Jurkat, Clone E6-1 (cell line): ENCODE data around the gene LRP5.
"Not testable (repeated sequence)": the region's sequence is repeated elsewhere in the genome, so short reads cannot be mapped to it uniquely, and the experiment has no call there.

Experiments used
- DNase-seq: peaks from one replicate; pipeline ENCODE4 v3.0.0-alpha.2; 2011; ENCODE audit warnings: low read depth, low spot score
- H3K4me3 ChIP-seq: 2 replicates; pipeline ENCODE4 v1.5.1; 2011; ENCODE audit warnings: mild to moderate bottlenecking, low read length, control low read depth, moderate library complexity

The LRP5 gene

GRCh38 chr11:68442433-68442832, 130.0 kb downstream of the LRP5 start:
- DNase-seq = no peak
- no peak overlapping the region for H3K4me3 ChIP-seq

- DNase-seq = no peak
- H3K4me3 ChIP-seq = no peak overlapping the region
Observed at GRCh38 chr11:68444566-68444965, 132.2 kb downstream of the LRP5 start.

DNA sequence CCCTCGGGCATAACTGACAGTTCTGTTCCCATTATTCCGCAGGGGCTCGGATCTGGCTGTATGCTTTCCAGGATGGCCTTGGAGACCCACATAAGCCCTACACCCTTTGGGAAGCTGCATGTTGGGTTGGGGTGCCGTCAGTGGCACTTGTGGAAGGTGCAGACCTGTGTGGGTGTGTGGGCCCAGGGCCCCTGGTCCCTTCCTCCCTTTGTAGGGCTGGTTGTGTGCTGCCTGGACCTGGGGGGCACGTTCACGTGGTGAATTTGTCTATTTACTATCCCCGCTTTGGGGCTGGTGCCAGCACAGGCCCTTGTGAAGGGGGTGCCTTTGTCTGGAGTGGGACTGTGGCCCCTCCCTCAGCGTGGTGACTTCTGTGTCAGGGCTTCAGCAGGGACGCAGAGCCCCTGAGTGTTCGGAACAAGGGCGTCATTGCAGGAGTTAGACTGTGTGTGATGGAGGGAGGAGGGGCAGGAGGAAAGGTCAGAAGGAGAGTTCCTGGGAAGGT, 133.2 kb downstream of the LRP5 start:
- no peak overlapping the region for H3K4me3 ChIP-seq
- no peak for DNase-seq

GRCh38 chr11:68446046-68446725, 133.8 kb downstream of the LRP5 start:
- DNase-seq = no peak

DNA sequence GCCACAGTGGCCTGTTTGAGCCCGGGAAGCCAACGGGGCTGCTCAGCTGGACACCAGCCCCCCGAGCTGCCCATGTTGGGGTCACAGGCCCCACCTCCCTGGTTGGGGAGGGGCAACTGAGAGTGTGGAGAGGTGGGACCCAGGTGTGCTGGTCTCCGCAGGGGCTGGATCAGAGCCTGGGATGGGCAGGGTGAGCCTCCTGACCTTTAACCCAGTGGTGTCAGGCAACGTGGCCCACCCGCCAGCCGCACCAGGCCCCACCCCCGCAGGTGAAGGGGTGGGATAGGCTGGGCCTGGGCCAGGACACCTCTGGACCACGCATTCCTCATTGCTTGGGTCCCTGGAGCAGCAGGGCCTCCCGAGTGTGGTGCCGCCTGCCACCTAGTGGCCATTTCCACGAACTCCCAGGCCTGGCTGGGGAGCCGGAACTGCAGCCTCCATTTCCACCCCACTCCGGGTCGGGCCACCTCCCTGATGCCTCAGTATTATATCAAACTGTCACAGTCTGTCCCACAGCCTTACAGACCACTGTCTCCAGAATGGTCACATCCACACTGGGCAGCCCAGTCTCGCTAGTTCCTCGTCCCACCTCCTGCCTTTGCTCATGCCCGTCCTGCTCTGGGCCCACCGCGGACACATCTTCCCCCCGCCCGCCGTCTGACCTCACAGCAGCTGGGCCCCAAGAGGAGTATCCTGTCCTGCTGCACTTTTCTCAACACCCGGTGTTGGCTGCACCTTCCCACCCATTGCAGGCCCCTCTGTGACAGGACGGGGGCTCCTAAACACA, 134.8 kb downstream of the LRP5 start:
- no peak overlapping the region for H3K4me3 ChIP-seq
- peak; percentile 41 for DNase-seq

More at GRCh38 chr11:68446046-68446725, 133.8 kb downstream of the LRP5 start:
- H3K4me3 ChIP-seq = no peak overlapping the region

DNA sequence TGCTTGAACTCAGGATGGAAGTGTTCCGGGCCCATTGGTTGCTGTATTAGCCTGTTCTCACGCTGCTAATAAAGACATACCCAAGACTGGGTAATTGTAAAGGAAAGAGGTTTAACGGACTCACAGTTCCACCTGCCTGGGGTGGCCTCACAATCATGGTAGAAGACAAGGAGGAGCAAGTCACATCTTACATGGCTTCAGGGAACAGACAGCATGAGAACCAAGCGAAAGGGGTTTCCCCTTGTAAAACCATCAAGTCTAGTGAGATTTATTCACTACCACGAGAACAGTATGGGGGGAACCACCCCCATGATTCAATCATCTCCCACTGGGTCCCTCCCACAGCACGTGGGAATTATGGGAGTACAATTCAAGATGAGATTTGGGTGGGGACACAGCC, 135.5 kb downstream of the LRP5 start:
- H3K4me3 ChIP-seq, DNase-seq: not testable (repeated sequence)

- DNase-seq = no peak
- no peak overlapping the region for H3K4me3 ChIP-seq
Observed at GRCh38 chr11:68448604-68449011, 136.2 kb downstream of the LRP5 start.

DNA sequence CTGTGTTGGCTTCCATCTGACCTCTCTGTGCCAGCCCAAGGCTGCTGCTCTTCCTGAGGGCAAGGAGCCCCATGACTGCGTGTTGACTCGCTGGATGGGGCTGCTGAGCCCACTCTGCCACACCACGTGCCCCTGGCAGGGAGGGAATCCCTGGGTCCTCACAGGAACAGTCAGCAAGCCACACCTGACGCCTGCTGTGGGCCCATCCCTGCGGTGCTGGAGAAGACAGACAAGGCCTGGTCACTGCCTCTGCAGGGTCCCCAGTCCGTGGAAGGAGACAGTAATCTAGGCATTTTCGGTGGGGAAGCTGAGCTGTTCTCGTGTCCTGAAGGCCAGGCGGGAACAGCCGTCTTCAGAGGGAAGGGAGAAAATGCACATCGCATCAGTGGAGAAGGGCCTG, 137.6 kb downstream of the LRP5 start:
- DNase-seq = no peak

GRCh38 chr11:68450711-68451110, 138.3 kb downstream of the LRP5 start:
- no peak for DNase-seq
- H3K4me3 ChIP-seq = no peak overlapping the region

More for the DNA sequence above, 137.6 kb downstream of the LRP5 start:
- H3K4me3 ChIP-seq = no peak overlapping the region

DNA sequence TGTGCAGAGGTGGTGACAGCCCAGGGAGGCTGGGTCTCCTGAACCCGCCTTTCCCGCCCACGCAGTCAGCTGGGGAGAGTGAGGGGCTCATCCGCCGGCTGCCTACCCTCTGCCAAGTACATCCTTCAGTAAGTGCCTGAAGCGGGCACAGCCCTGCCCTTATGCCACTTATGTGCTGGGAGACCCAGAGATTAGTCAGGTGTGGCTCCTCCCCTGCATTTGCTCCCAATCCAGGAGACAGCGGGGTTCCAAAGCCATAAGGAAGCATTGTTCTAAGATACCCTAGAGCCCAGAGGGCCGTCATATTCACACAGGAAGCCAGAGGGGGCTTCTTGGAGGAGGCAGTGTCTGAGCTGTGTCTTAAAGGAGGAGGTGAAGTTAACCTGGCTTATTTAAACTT, 142.4 kb downstream of the LRP5 start:
- no peak for DNase-seq
- no peak overlapping the region for H3K4me3 ChIP-seq

DNA sequence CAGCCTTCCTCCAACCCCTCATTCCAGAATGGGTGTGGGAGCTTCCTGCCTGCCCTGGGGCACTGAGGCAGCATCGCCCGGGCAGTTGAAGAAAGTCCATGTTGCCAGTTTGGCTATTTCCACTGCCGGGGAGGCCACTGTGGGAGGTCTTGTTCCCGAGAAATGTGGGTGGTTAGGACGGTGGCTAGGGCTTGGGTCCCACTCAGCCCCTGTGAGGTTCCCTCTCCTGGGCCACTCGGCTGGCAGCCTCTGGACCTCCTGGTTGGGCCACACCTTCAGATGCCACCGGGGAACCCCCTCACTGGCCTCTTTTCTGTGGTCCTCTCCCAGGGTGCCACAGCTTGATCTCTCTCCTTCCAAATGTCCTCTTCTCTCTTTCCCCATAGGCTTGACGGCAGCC, 143.1 kb downstream of the LRP5 start:
- DNase-seq = no peak
- no peak overlapping the region for H3K4me3 ChIP-seq

DNA sequence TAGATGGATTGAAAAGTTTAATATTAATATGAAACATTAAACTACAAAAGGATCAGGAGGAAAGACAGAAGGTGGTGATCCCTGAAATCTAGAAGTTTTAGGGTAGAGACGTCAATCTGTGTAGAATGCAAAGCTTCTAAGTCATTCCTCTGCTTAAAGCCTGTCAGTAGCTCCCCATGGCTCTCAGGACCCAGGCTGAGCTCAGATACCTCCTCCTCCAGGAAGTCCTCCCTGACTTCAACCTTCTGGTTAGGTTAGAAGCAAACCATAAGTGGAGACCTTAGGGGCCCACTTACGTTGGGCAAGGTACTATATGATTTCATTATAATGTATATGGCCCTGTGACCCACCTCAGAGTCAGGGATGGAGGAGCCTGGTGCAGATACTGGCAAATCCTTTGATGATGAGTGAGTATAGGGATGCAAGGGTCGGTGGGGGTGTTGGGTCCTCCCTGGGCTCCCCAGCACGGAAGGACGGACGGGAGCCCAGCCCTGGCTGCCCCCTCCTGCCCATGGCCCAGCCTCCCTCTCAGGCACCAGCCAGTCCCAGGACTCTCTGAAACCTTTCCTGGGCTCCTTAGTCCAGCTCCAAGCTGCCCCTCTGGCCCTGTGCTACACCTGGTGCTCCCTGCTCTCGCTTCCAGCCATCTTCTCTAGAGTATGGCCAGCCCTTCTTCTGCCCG, 145.0 kb downstream of the LRP5 start:
- H3K4me3 ChIP-seq = no peak overlapping the region
- no peak for DNase-seq

GRCh38 chr11:68457898-68458249, 145.5 kb downstream of the LRP5 start:
- no peak overlapping the region for H3K4me3 ChIP-seq
- DNase-seq = no peak

DNA sequence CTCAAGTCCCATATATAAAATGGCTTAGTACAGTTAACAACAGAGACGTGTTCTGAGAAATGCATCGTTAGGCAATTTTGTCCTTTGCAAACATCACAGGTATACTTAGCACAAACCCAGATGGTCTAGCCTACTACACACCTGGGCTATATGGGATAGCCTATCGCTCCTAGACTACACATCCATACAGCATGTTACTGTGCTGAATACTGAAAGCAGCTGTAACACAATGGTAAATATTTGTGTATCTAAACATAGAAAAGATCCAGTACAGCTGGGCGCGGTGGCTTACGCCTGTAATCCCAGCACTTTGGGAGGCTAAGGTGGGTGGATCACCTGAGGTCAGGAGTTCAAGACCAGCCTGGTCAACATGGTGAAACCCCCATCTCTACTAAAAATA, 145.9 kb downstream of the LRP5 start:
- DNase-seq = not testable (repeated sequence)

DNA sequence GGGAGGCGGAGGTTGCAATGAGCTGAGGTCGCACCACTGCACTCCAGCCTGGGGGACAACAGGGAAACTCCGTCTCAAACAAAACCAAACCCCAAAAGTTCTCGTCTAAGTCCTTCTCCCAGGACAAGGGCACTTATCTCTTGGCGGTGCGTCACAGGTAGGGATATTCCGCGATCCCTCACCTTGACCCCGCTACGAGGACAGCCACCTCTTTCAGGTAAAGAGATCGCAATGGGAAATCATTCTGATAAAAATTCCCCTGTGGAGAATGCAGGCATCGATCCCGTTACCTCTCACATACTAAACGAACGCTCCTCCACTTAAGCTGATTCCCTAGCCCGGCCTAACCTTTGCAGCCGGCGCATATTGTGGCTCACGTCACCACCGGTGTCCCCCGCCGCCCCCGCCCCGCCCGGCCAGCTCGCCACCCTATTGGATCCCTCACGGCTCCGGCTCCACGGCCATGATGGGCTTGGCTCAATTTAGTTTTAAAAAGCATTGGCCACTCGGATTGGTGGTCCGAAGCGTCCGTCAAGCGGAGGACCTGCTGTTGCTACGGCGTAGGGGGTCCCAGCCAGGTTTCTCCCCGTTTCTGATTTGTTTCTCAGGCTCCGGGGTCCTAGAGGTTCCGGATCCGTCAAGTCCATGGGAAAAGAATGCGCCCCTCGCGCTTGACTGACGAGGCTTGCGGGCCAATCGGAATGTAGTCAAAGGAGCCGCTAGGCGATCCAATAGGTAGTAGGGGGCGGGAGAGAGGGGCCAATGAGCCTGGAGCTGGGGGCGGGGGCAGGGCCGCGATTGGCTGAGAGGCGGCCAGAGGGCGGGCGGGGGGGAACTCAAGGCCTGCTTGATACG, 147.7 kb downstream of the LRP5 start:
- H3K4me3 ChIP-seq = peak overlapping the region; percentile 83
- DNase-seq = peak; percentile 97

More for the DNA sequence above, 145.9 kb downstream of the LRP5 start:
- H3K4me3 ChIP-seq = not testable (repeated sequence)

DNA sequence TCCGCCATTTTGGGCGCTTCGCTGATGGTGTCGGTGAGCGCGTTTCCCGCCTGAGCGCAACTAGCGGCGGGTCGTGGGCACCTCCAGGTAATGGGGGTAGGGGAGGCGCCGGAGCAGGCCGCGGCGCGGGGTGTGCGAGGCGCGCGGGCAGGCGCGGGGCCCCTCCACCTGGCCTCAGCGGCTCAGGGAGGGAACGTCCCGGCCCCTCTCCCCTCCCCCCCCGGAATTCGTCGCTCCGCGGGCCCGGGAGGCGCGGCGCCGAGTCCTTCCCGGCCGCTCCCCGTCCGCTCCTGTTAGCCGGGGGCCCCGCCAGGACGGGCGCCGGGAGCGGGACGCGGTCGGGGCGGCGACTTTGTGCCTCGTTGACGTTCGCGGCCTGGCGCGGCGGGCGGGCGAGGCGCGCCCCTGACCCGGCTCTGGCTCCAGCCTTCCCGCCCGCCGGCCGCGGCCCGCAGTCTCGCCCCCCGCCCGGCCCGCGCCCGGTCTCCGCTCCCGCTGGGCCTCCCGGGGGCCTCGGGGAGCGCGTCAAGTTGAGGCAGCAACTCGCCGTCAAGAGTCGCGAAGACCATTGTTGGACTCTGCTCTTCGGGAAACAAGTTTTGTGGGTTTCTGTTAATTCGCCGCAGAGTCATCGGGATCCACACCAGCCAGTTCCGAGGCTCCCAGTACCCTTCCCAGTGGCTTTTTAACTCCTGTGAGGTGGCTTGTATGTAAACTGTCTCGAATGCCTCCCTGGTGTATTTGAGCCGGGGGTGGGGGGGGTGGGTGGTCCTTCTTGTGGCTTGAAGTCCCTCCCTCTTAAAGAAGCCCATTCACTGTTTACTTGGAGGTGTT, 148.6 kb downstream of the LRP5 start, which contains the start of gene PPP6R3:
Gene PPP6R3, plus strand, starts transcription at position 12 of the 834 bp plus-strand sequence. CDS start 76,913 bp downstream, outside the sequence.
- peak; percentile 60 for DNase-seq

GRCh38 chr11:68461575-68461917, 149.2 kb downstream of the LRP5 start:
- DNase-seq = no peak
- H3K4me3 ChIP-seq = peak overlapping the region; percentile 83

More for the DNA sequence above, 148.6 kb downstream of the LRP5 start, which contains the start of gene PPP6R3:
- peak within 1 kb of the TSS; percentile 83 for H3K4me3 ChIP-seq

GRCh38 chr11:68463714-68464113, 151.3 kb downstream of the LRP5 start:
- DNase-seq = no peak
- H3K4me3 ChIP-seq = no peak overlapping the region
